ELF-1 (cell line): ENCODE data around the gene FAM47E.
"Not testable (repeated sequence)": the region's sequence is repeated elsewhere in the genome, so short reads cannot be mapped to it uniquely, and the experiment has no call there.

Experiments
- DNase-seq: peaks from one replicate; pipeline ENCODE4 v3.0.0-alpha.2; 2016; ENCODE audit warnings: low read depth, low spot score

FAM47E gene

DNA sequence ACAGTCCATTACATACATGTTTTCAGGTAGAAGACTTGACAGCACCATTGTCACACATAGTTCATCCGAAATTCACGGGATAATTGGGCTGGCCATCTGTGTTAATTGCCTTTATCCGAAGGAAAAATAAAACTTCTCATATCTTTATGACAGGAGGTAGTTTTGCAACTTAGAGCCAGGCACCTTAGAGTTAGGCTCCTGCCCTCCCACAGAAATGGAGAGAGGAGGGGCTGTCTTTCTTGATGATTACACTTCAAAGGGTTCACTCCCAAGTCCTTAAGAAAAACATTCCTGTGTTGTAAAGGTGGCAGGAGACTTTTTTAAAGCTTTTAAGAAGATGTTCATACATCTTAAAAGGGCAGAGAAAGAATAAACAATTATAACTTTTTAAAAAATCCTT, 27.4 kb upstream of the FAM47E start:
- DNase-seq: no peak

DNA sequence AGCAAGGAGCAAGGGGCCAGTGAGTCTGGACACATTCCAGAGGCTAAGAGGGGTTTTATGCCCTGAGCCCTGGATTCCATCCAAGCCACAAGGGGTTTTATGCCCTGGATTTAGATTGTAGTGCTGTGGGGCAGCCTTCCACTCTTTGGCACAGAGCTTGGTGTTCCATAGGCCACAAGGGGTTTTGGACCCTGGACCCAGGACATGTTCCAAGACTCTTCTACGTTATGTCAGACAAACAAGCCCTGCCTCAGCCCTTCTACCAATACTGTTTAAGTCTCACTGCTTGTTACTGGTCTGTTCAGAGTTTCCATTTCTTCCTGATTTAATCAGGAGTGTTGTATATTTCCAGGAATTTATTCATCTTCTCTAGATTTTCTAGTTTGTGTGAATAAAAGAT, 25.1 kb upstream of the FAM47E start:
- DNase-seq: no peak

DNA sequence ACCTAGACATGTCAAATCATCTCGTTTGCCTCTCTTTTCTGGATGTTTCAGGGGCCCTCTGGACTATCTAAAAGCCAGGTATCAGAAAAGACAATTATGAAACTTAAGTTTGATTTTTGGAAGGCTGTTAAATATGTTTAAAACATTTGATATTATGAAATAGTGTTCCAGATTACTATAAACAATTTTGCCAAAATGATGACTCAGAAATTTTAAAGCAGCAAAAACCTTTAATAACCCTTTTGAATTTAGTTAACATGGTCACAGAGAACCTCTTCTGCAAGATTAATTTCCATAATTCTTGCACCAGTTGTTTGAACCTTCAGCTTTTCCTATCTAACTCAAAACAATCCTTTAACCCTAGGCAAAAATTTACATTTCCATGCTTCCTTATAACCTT, 18.8 kb upstream of the FAM47E start:
- DNase-seq: no peak

DNA sequence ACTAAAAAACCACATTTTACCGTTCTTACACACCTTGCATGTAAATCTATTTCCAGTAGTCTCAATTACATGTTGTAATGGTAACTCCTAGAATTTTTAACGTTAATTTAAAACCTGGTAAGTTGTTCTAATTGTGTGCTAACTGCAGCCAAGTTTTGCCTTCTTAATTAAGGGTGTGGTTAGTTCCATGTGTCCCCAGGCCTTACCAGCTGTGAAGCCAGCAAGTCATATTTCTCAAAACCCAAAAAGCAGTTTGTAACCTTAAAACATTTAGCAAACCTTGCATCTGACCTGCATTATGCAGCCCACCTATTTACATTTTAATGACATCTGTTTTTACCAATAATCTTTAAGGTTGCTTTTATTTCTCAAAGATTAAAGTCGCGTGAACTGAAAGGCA, 18.4 kb upstream of the FAM47E start:
- DNase-seq: no peak

DNA sequence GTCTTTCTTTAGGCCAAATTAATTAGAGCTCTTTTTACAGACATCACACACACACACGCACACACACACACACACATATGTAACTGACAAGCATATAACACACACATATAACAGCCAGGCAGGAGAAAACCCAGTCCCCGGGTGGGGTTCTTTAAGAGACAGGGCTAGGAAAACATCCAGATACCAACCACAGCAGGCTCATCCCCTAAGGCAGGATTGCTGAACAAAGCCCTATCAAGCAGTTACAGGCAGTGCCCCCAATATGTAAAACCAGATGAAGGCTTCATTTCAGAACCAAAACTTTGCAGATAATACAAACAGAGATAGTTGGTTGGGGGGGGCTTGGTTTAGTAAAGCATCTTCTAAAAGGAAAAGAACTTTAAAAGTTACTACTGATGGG, 18.0 kb upstream of the FAM47E start:
- DNase-seq: peak; percentile 87

DNA sequence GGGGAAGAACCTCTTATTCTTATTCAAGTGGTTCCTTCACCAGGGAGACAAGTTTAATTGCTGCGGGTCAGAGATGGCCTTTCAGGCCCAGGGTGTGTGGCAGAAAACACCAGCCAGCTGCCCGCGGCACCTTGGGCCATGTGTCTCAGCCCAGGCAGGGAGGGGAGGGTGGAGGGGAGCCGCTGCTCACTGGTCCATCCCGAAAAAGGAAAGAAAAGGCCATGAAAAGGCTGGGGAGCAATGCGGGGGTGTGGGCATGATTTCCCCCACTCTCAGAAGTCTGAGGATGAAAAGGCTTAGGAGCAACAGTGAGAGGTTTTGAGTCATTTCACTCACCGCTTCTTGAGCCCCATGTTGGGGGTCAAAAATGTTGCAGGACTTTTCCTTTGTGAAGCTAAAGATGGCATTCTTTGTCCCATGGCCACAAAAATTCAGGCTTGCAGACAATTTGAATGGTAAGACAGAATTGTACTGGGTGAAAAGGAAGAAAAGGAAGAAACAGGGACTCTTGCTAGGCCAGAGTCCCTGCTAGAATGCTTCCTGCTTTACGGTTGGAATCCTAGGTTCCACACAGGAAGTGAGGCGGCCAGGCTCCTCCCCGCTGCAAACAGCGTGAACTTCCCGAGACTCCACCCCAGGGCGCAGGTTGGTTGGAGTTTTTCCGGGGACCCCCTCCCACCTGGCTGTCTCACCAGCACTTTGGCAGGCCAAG, 17.4 kb upstream of the FAM47E start:
- peak; percentile 84 for DNase-seq

DNA sequence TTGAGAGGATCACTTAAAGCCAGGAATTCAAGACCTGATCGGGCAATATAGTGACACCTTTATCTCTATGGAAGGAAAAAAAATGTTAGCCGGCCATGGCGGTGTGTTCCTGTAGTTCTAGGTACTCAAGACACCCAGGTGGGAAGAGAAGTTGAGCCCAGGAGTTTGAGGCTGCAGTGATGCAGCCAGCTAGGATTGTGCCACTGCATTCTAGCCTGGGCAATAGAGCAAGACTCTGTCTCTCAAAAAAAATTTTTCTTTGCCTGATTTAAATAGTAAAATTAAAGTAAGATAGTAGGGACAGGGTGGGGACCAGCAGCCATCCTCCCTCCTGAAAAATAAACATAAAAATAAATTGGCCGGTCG, 16.9 kb upstream of the FAM47E start:
- DNase-seq: no peak

DNA sequence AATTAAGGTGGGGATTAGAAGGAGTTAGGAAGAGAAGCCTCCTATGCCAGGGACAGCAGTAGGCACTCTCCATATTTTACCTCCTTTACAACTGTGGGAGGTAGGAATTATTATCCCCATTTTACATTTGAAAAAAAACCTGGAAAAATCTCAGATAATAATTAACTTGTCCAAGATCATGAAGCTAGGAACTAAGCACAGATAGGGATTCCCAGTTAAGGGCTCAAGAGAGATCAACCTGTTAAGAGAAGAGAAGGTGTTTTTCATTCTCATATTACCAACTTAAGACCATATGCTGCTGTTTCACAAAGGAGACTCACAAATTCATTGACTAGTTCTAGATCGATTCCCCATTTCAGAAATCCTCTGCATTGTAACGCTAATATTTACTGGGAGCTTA, 16.1 kb upstream of the FAM47E start:
- DNase-seq: no peak

DNA sequence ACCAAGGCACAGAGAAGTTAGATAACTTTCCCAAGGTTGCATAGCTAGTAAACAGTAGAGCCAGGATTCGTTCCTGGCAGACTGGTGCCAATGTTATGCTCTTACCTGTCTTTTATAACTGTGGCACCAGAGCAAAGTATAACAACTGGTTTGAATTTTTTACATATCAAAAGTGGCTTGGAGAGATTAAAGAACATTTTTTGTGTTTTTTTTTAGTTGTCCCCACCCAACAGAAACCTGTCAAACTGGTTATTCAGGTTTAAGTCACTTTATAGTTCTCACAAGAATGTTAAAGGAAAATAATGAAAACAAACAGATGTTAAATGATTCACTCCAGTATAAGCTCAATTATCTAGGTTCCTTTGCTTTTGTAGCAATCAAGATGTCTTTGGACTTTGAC, 15.6 kb upstream of the FAM47E start:
- DNase-seq: peak; percentile 17

DNA sequence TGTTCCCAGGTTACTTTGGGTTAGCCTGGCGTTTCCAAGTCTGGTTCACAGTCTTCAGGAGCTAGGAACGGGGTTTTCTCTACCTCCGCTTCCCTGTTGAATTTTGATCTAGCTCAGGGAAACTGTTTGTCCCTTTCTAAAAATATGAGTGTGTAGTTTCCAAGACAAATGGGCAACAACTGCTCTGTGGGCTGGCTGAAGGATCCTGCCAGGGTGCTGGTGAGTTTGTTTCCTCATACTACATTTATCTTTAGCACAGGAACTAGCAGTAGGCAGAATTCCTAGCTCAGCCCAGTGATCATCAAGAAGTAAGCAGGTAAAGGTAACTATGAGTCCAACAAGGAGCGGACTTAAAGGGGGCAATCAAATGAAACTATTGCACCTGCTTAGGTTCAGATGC, 13.3 kb upstream of the FAM47E start:
- DNase-seq: no peak

DNA sequence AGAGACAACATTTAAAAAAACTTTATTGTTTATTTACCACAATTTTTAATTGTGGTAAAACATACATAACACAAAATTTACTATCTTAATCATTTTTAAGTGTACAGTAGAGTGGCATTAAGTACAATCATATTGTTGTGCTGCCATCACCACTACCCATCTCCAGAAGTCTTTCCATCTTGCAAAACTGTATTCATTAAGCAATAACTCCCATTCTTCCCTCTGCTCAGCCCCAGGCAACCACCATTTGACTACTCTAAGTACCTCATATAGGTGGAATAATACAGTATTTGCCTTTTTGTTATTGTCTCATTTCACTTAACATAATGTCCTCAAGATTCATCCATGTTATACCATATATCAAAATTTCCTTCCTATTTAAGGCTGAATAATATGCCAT, 12.8 kb upstream of the FAM47E start:
- no peak for DNase-seq

DNA sequence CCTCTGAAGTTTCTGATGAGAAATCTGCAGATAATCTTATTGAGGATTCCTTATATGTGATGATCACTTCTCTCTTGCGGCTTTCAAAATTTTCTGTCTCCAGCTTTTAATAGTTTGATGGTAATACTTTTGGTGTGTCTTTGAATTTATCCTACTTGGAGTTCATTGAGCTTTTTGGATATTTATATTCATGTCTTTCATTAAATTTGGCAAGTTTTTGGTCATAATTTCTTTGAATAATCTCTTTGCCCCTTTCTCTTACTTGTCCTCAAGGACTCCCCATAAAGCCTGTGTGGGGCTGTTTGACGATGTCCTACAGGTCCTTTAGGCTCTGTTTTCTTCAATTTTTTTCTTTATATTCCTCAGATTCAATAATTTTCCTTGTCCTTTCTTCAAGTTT, 11.3 kb upstream of the FAM47E start:
- DNase-seq: no peak

DNA sequence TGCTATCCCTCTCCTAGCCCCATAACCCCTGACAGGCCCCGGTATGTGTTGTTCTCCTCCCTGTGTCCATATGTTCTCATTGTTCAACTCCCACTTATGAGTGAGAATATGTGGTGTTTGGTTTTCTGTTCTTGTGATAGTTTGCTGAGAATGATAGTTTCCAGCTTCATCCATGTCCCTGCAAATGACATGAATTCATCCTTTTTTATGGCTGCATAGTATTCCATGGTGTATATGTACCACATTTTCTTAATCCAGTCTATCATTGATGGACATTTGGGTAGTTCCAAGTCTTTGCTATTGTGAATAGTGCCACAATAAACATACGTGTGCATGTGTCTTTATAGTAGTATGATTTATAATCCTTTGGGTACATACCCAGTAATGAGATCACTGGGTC, 7.6 kb upstream of the FAM47E start:
- DNase-seq: not testable (repeated sequence)

DNA sequence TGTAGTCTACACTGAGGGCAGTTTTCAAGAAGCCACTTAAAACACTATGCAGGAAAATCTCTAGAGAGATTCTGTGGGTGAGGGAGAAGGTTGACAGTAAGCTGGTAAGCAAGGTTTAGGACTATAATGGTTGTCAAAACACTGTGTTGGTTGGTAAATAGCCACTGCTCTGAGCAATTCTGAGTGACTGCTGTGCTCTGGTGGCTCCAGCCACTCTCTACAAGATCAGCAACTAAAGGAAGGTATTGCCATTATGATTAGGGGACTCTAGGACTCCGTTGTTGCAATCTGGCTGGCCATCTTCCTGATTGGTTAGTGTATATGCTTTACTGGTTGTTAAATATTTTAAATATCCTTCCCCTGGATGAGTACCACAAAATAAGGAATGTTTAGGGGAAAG, 5.5 kb upstream of the FAM47E start:
- DNase-seq: no peak

DNA sequence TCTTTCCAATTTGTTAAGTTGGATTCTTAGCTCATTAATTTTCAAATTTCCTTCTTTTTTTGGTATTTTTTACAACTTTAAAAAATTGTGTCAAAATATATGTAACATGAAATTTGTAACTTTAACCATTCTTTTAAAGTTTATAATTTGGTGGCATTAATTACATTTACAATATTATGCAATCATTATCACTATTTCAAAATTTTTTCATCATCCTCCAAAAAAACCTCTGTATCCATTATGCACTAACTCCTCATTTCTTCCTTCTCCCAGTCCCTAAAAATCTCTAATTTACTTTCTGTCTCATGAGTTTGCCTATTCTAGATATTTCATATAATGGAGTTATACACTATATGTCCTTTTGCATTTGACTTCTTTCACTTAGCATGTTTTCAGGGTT, 4.7 kb upstream of the FAM47E start:
- DNase-seq: no peak

DNA sequence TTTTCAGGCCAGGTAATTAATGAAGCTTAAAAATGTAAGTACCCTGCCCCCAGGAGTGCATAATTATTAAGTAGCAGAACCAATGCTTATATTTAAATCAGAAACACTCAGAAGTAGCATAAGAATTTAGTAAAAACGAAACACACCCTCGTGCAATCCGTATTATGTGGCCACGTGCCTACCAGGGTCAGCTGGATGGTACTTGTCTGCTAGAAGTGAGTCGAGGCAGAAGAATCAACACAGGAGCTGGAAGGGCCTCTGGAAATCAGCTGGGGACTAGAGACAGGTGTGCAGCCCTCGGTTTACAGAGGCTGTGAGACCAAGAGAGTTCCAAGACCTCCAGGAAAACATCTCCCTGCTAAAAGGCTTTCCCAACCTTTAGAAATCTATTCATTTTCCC, 559 bp upstream of the FAM47E start:
- DNase-seq: no peak

DNA sequence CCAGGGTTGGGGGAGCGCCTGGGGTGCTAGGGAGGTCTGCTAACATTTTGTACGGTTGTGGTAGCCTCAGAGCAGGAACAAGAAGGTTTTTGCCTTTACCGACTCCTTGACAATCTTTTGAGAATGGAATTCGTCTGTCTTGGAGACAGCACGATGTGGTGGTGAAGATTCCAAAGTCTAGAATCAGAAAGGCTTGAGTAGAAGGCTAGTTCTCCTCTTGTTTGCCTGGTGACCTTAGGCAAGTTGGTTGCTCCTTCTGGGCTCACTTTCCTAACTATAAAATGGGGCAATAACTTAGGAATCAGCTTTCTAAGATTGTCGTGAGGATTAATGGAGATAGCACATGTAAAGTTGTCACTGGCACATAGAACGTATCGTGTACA, 741 bp downstream of the FAM47E start:
- DNase-seq: no peak

DNA sequence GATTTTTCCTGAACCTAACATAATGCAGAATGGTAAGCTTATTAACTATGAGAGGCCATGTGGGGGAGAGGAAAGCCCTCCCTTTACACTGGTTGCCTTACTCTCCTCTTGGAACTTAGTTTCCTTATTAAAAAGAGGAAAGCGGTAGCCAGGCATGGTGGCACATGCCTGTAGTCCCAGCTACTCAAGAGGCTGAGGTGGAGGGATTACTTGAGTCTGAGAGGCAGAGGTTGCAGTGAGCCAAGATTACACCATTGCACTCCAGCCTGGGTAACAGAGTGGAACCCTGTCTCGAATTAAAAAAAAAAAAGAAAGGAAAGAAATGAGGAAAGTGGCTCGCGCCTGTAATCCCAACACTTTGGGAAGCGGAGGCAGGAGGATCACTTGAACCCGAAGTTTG, 2.0 kb downstream of the FAM47E start:
- no peak for DNase-seq

DNA sequence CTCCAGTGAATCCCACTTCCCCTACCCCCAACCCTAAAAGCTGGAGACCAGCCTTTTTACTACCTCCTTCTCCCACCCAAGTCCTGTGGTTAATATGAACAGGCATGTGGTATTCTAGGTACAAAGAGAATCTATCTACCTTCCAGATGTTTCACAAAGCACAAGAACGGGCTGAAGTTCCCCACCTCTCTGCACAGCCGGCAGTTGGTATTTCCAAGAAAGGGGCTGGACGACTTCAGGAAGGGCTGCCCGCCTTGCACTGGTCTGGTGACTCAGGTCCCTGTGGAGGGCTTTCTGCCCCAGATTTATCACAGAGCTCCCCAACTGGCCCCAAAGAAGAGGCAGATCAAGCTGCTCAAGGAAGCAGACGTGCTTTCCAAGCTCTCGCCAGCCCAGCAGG, 4.5 kb downstream of the FAM47E start:
- no peak for DNase-seq

DNA sequence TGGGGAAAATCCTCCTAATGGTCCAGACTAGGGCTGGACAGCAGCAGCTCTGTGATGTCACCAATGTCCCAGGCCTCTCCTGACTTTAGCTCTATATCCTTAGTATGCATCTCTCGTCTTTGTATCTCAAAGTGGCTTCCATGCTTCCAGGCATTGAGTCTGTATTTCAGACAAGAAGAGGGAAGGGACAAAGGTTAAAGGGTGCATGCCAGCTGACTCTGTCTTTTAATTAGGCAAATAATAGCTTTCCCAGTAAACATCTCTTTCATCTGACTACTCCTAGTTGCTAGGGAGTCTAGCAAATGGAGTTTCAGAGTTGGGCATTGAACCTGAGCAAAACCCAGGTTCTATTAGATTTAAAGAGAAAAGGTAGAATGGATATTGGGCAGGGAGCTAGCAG, 5.4 kb downstream of the FAM47E start:
- DNase-seq: no peak

DNA sequence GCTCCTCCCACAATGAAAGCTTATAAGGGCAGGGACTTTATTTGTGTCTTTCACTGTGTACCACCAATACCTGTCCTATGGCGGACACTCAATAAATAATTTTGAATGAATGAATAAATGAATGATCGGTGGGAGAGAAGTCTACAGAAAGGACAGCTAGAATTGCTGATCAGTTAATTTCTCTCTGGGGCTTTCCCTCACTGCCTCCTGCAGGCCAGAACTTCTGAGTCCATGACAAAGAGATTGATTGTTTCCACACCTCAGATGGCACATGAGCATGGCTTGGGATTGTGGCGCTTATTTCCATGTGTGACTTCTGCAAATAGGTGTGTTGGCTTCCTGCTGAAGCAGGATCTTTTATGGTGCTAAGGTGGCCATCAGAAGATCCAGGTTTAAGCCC, 6.3 kb downstream of the FAM47E start:
- DNase-seq: no peak

DNA sequence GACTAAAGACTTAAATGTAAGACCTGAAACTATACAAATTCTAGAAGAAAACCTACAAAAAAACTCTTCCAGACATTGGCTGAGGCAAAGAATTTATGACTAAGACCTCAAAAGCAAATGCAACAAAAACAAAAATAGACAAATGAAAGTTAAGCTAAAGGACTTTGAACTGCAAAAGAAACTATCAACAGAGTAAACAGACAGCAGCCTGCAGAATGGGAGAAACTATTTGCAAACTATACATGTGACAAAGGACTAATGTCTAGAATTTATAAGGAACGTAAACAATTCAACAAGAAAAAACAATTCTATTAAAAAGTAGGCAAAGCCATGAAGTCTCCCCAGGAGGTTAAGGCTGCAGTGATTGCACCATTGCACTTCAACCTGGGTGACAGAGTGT, 9.1 kb downstream of the FAM47E start:
- no peak for DNase-seq

DNA sequence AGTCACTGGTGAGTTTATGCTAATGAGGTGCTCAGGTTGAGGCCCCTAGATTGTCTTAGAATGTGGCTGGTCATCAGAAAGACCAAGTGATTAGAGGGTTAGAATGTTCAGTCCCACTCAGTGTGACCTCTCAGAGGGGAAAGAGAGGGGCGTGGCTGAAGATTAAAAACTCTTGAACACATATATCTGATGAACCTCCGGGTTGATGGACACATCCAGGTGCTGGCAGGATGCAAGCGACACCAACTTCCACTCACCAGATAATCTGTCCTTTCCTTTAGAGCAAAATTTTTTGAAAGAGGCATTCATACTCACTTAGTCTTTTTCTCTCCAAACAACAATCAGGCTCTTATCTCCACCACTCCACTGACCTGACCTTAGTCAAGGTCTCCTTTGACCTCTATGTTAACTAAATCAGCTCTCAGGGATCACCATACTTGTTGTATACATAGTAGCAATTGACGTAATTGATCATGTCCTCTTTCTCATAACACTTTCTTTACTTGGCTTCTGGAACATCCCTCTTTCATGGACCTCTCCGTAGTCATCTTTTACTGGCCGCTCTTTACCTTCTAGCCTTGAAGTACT, 14.2 kb downstream of the FAM47E start:
- no peak for DNase-seq

DNA sequence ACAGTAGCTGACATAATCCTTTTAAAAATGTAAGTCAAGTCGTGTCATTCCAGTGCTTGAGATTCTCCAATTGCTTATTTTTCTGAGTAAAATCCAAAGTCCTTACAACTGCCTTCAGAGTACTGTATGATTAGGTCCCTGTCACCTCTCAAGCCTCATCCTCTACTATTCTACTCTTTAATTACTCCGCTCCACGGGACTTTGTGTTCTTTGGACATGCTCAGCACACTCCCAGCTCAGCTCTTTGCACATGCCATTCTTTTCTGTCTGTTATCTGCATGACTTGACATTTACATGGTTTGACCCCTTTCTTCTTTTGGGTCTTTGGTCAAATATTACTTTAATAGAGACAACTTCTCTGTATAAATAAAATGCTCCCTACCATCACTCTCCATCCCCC, 15.1 kb downstream of the FAM47E start:
- DNase-seq: no peak
